GM12801 (cell line): ENCODE results near the gene HGS.

Source experiments
- CTCF ChIP-seq: IDR thresholded peaks from one replicate; pipeline ENCODE4 v1.5.1; 2011; ENCODE audit warnings: control low read depth; ENCODE audit not compliant: insufficient read length; ENCODE audit errors: extremely low read depth

The HGS gene

GRCh38 chr17:81712468-81713003, 28.7 kb downstream of the HGS start:
- TF ChIP-seq CTCF, result no peak

GRCh38 chr17:81713004-81713555, 29.3 kb downstream of the HGS start:
- no peak for TF ChIP-seq CTCF

GRCh38 chr17:81713556-81714411, 30.0 kb downstream of the HGS start:
- TF ChIP-seq CTCF, result no peak

- no peak for TF ChIP-seq CTCF
Measured at GRCh38 chr17:81714412-81715106, 30.7 kb downstream of the HGS start.

GRCh38 chr17:81715107-81715871, 31.5 kb downstream of the HGS start:
- no peak for TF ChIP-seq CTCF

GRCh38 chr17:81715872-81716673, 32.3 kb downstream of the HGS start:
- no peak for TF ChIP-seq CTCF
